NCI-H1105 treated with DMSO at 0.1 percent for 48 hours (cell line): Measurements from ENCODE around the gene HDGF.

Experiments
- DNase-seq: peaks from one replicate; lab custom pipeline; 2025; lab: John Stamatoyannopoulos, UW

Gene HDGF

DNA sequence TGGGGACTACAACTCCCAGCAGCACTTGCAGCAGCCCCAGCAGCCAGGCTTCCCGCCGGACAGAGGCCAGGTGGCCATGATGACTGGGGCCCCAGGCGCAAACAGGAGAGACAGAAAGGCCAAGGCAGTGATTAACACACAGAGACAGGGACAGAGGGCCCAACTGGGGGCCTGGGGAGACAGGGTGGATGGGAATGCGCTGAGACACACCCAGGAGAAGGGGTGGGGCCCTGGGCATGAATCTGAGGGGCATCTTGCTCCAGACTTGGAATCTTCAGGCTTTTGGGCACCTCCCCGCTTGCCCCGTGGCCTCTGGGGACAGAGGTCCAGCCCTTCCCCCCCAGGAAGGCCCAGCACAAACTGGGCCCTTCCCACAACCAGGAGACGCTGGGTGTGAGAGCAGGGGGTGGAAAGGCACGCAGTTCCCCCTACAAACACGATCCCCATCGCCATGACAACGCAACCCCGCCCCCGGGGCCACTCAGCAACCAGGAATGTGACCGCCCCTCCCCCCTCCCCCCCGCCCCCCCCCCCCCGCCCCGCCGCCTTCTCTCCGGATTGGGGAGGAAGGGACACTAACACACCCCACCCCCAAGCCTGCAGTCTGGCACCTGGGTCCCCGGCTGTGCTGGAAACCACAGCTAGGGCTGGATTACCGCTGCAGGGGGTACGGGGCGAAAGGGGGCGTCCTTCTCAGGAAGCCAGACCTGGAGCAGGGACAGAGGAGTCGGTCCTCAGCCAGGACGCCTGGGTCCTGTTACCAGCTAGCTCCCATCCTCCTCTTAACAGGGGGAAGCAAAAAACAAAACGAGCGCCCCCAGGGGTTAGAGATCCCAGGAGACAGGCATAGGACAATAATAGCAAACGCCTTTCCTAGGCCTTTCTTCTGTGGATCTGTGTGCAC is 4.5 kb downstream of the HDGF start:
- DNase-seq: peak; percentile 69

- no peak for DNase-seq
These were observed 5.1 kb downstream of the HDGF start for GRCh38 chr1:156746406-156746727.

DNA sequence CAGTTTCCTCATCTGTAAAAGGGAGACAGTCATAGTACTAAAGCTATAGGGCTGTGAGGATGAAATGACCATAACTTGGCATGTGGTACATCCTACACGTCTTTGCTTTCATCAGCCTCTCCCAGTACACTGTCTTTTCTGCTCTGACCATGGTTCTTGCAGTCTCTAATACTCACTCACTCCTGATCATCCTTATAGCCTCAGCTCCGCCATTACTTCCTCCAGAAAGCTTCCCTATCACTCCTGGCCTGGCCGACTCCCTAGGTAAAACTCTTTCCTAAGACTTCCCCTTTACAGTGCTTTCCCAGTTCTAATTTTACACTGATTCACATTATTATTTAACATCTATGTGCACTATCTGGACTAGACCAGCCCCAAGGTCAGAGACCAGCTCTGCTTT is 5.6 kb downstream of the HDGF start:
- DNase-seq: no peak

DNA sequence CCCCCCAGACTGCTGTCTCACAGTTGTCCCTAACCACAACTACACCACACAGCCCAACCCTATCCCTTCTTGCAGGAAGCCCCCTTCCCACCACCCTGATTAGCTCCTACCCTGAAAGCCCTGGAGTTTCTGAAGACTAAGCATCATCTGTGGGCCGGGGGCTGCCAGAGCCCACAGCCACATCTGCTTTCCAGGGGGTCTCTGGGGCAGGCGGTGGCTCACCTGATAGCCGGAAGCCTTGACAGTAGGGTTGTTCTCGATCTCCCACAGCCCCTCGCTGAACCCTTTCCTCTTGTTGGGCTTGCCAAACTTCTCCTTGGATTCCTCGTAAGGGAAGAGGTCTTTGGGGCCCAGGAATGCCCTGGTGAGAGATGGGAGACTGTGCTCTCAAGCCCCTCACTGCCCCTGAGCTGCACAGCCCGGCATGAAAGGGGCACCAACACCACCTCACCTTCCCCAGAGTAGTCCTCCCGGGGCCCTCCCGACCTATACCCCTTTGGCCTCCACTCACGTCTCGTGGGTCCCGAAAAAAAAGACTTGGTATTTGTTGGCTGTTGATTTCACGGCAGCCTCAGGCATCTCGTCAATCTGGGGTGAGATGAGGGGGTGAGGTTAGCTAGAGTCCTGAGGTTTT is 6.6 kb downstream of the HDGF start:
- DNase-seq: no peak

- DNase-seq: no peak
These were observed 7.1 kb downstream of the HDGF start for GRCh38 chr1:156744344-156744743.

DNA sequence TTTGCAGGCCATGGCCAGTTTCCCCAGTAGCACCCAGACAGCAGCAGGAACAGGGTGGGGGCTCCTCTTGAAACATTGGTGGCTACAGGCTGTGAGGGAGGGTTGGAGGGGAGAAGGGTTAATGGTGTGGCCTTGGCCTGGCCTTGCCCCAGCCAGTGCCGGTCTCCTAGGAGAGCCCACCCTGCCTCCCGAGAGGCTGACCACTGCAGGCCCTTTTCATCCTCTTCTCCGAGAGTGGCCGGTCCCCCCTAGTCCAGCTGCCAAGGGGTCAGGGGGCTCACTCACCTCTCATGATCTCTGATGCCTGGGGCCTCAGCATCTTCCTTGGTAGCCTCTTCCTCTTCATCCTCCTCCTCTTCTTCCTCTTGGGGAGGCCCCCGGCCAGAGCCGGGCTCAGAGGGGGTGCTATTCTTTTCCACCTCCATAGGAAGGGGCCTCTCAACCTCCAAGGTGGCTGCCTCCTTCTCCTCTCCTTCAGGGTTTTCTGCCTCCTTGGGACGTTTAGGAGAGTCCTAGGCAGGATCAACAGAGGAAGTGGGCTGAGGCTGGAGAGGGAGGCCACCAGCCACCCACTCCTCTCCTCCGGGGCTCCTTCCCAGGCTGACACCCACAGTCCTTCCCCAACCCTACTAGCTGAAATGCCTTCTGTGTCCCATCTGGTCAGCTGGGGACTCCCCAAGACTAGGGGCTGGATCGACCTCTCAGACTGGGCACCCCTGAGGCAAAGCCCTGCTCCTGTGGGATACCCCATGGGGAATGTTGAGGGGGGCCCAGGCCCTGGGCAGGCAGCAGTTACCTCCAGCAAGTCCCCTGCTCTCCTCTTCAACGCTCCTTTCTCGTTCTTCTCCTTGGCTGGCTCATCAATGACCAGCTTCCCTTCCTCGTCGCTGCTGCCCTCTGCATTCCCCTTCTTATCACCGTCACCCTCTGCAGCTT is 7.8 kb downstream of the HDGF start:
- no peak for DNase-seq

DNA sequence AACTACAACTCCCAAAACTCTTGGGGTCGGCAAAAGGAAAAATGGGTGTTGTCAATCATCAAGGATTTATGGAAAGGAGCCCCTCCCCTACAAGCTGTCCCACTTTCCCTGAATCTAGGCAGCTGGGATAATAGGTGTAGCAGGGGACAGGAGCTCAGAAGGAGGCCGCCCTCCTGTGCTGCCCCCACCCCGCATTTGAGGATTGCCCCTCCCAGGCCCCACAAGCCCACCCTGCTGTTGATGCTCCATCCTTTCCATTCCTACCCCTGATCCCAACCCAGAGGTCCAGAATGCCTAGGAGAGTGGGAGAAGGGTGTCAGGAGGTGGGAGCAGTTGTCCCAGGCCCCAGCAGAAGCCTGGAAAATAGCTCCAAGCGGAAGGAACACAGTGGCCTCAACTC is 8.7 kb downstream of the HDGF start:
- no peak for DNase-seq

- DNase-seq: no peak
These were observed 9.5 kb downstream of the HDGF start for GRCh38 chr1:156742017-156742416.

DNA sequence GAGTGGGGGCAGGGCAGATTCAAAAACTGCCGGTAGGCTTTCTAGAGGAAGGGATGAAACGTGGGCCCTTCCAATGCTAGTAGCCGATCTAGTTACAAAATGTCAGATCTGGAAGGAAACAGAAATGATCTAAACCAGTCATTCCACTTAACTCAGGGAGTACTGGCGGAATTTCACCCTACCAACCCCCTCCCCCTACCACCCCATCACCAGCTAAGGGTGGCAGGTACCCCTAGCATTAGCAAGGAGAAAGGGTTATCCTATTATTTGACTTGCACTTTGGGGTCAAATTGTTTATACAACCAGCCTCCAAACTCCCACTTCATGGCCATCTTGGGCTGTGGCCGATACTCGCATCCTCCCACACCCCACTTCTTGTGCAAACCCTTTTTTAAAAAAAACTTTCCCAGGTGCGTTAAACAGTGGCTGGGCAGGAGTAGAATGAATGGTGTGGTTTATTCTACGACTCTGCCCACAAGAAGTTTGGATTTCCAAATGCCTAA is 9.9 kb downstream of the HDGF start:
- DNase-seq: no peak

GRCh38 chr1:156740741-156741480 is 10.6 kb downstream of the HDGF start, which contains the start of gene MRPL24:
Gene MRPL24, minus strand, starts transcription at chr1:156741088. Its CDS starts 2,384 bp downstream, at chr1:156738704.
- DNase-seq: peak; percentile 100

- DNase-seq: no peak
These were observed 11.2 kb downstream of the HDGF start for GRCh38 chr1:156740237-156740740.

DNA sequence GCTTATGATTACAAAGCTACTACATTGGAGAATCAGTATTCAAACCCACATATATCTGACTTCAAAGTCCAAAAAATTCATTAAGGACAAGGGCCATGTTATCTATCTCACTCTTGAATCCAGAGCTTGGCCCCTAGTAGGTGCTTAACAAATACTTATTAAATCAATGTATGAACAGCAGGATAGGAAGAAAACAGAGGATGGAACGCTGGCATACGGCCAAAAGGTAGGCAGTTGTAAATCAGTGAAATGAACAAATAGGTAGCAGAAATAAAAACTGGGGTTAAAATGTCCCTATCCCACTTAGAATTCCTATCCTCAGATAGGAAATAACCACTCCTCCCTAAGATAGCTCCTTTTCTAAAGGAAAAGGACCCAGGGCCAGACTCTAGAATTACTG is 12.6 kb downstream of the HDGF start:
- no peak for DNase-seq

DNA sequence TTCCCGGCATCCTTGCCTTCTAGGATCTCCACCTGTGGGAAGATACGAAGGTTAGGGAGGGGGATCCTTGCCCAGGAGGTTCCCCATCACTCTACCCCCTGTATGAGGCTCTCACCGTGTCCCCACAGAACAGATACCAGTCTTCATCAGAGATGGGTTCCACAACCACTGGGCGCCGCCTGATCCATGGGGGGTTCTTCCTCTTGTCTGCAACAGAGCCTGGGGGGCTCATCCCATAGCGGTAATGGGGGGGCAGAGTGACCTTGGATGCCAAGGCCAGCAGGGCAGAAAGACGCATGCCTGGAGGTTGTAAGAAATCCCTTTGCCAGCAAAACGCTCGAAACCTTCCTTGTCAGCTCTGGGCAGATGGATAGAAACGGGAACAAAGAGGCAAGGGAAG is 13.1 kb downstream of the HDGF start:
- DNase-seq: no peak

GRCh38 chr1:156733989-156734584 is 17.4 kb downstream of the HDGF start:
- no peak for DNase-seq

- peak; percentile 97 for DNase-seq
These were observed 22.6 kb downstream of the HDGF start, which contains the start of gene ISG20L2 for GRCh38 chr1:156728599-156729462. Gene ISG20L2, minus strand, starts transcription at chr1:156728766. Its CDS starts 1,114 bp downstream, at chr1:156727652.

DNA sequence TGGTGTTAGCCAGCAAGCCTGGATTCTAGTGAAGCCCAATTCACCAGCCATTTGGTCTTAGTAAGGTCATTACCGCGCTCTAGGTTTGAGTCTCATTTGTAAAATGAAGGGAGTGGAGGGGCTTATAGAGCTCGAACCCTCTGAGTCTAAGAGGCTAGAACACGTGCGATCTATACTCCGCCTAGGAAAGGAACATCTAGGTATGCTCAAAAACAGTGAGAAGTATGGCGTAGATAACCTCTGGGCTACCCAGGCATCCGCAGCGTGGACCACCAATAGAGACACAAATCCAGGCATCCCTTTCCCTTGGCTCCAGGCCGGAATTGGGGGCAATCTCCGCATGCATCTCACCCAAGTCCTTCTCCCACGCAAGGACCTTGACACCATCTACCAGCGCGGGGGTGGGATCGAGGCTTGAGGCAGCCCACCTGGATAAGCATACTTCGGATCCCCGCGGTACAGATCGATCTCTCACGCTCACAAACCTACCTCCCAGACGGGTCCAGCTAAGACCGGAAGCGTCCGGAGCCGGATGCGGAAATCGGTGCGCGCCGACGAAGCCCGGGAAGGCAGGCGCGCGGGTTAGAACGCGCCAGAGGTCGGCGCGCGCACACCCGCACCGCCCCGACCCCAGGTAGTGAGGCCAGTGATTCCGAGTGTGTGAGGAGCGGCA is 23.4 kb downstream of the HDGF start, which contains the start of gene METTL25B:
METTL25B (plus strand) TSS at position 544 of the 673 bp plus-strand sequence. CDS start 636 bp downstream, outside the sequence.
- peak; percentile 79 for DNase-seq

DNA sequence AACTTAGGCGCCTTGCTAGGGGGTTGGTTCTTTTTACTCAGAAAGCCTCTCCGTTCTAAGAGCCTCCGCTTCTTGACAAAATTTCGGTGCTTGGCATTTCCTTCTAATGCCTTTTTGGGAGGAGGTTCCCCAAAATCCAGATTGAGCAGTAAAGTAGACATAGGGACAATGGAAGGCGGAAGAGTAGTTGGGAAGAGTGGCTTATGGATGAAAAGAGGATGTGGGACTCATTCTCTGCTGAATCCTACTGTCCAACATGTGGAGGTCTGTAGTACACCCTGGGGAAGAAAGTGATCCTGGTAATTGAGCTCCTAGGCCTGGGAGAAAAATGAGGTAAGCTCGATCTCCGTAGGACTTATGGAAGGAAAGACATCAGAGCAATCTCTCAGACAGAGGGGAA is 24.0 kb downstream of the HDGF start:
- DNase-seq: no peak

GRCh38 chr1:156726549-156727226 is 24.8 kb downstream of the HDGF start:
- peak; percentile 34 for DNase-seq
